Activated T-helper 2 cell treated with anti-CD3 and anti-CD28 coated beads, Interferon-gamma antibody, Interleukin-2, Interleukin-4, amounts not matched to agents 10 μg/mL and 5 μg/mL and 100 μg/mL, durations not matched to agents 14 hours and 24 hours and 36 hours (primary cell): ENCODE measurements around the gene GTF3C4. TPM values are rescaled to one million over a fixed set of nuclear protein-coding genes. Genes with fewer than 3 reads are reported as not detected.

Source experiments
- DNase-seq: peaks from one replicate; pipeline ENCODE4 v3.0.0; 2021; ENCODE audit warnings: low spot score
- H3K27ac Mint-ChIP-seq: one replicate; pipeline ENCODE4 v1.8.0; 2021; ENCODE audit warnings: mixed read lengths
- H3K27me3 Mint-ChIP-seq: one replicate; pipeline ENCODE4 v1.8.0; 2021; ENCODE audit warnings: low read depth, mixed read lengths
- H3K36me3 Mint-ChIP-seq: one replicate; pipeline ENCODE4 v1.8.0; 2021; ENCODE audit warnings: low read depth, mixed read lengths
- H3K4me1 Mint-ChIP-seq: one replicate; pipeline ENCODE4 v1.8.0; 2021; ENCODE audit warnings: low read depth, mixed read lengths
- H3K4me3 Mint-ChIP-seq: one replicate; pipeline ENCODE4 v1.8.0; 2021; ENCODE audit warnings: low read depth, mild to moderate bottlenecking, moderate library complexity, mixed read lengths
- H3K9me3 Mint-ChIP-seq: one replicate; pipeline ENCODE4 v1.8.0; 2021; ENCODE audit warnings: mixed read lengths
- intact Hi-C: fragments of 100-400 bp; cut with micrococcal nuclease; formaldehyde crosslinking; loops from one replicate; pipeline ENCODE4 v1.15.1; 2023
- total RNA-seq: library from RNA; stranded (reverse); gene quantifications from 2 replicates; pipeline ENCODE4 v1.2.3, GENCODE V29; 2022

The GTF3C4 gene
- total RNA-seq, 1 donor from 2014 or later: 17.7 TPM

DNA sequence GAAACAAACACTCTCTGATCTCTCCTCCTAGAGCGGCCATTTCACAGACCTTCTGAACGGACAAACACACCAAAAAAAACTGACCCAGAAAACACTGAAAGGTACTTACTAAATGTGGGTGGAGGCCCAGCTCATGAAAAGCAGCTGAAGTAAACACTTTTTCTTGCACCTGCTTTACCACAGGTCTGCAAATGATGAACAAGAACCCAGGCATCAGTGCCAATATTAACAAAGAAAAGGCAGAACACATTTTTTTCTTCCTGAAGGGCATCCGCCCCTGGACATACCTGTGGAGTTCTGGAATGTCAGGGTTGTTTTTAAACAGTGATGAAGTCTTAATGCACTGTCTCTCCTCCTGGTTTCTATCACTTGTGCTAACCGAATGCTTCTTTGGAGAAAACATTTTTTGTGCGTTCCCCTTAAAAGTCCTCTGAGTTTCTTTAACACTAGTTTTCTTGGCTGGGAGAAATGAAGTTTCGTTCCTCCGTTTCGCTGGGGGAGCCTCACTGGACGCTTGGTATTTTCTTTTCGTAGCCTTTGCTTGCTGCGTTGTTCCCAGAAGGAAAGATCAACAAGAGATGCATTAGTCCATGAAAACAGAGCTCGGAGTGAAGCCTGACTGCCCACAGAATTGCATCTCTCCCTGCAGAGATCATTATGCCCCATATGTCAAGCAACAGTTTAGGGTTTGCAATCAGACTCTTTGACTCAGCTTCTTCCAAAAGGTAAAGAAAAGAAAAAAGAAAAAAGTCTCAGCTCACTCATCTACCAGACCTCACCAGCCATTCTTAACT is 7.9 kb upstream of the GTF3C4 start:
- Mint-ChIP-seq H3K27me3 (no peaks in the 10 kb centered on the region), H3K36me3 (peaks cover 28% of the 10 kb centered on the region), H3K9me3 (no peaks in the 10 kb centered on the region), H3K27ac (no peak overlapping the region), H3K4me3 (no peak overlapping the region), H3K4me1 (no peaks in the 10 kb centered on the region)
- no peak for DNase-seq
- intact Hi-C loops: no loop called here

DNA sequence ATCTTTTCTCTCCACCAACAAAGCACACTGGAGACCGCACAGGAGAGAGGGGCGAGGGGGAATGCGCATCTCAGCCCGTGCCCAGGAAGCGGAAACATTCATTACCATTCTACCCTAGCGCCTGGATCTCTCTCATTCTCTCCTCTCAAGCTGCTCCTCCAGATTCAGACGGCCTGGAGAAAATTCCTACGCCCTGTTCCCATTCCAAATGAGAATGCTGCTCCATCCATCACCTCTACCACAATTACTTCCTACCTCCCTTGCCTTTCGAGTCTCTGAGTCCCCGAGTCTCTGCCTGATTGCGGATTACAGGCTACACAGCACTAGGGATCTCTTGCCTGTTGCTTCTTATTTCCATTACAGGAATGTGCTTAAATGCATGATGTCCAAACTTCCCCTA is 7.1 kb upstream of the GTF3C4 start:
- H3K27ac Mint-ChIP-seq: no peak overlapping the region
- DNase-seq: no peak
- intact Hi-C loops: no loop called here
- no peak overlapping the region for H3K4me3 Mint-ChIP-seq
- no peaks in the 10 kb centered on the region for H3K27me3 Mint-ChIP-seq
- H3K4me1 Mint-ChIP-seq: peaks cover 4% of the 10 kb centered on the region
- no peaks in the 10 kb centered on the region for H3K9me3 Mint-ChIP-seq
- H3K36me3 Mint-ChIP-seq: peaks cover 30% of the 10 kb centered on the region

GRCh38 chr9:132663851-132664250 is 6.4 kb upstream of the GTF3C4 start:
- no peaks in the 10 kb centered on the region for H3K27me3 Mint-ChIP-seq

GRCh38 chr9:132669319-132669697 is 956 bp upstream of the GTF3C4 start:
- Mint-ChIP-seq H3K27me3 (no peaks in the 10 kb centered on the region), H3K4me1 (peaks cover 30% of the 10 kb centered on the region), H3K9me3 (no peaks in the 10 kb centered on the region), H3K27ac (peak overlapping the region; percentile 83), H3K4me3 (peak overlapping the region; percentile 93), H3K36me3 (peaks cover 41% of the 10 kb centered on the region)
- DNase-seq: no peak
- intact Hi-C loops: no loop called here

More at GRCh38 chr9:132663851-132664250, 6.4 kb upstream of the GTF3C4 start:
- H3K4me1 Mint-ChIP-seq: peaks cover 7% of the 10 kb centered on the region
- no peak for DNase-seq
- no peak overlapping the region for H3K27ac Mint-ChIP-seq
- no peaks in the 10 kb centered on the region for H3K9me3 Mint-ChIP-seq
- intact Hi-C loops: no loop called here
- H3K36me3 Mint-ChIP-seq: peaks cover 28% of the 10 kb centered on the region
- H3K4me3 Mint-ChIP-seq: no peak overlapping the region

- Mint-ChIP-seq H3K9me3 (no peaks in the 10 kb centered on the region), H3K36me3 (peaks cover 45% of the 10 kb centered on the region), H3K4me1 (peaks cover 33% of the 10 kb centered on the region), H3K27me3 (no peaks in the 10 kb centered on the region), H3K27ac (peak within 1 kb of the TSS; percentile 83), H3K4me3 (peak within 1 kb of the TSS; percentile 93)
- peak; percentile 81 for DNase-seq
- intact Hi-C loops: loop anchor here (2.0 to 5.0 kb wide), 2 partner anchors 209 to 263 kb away; partner anchors contain the start of genes AK8, SPACA9 and TTF1
Observed at GRCh38 chr9:132669698-132670456, 387 bp upstream of the GTF3C4 start, which contains the start of gene DDX31. TSS of gene DDX31 (minus strand) at chr9:132669983. CDS start at chr9:132669934, 49 bp downstream.

DNA sequence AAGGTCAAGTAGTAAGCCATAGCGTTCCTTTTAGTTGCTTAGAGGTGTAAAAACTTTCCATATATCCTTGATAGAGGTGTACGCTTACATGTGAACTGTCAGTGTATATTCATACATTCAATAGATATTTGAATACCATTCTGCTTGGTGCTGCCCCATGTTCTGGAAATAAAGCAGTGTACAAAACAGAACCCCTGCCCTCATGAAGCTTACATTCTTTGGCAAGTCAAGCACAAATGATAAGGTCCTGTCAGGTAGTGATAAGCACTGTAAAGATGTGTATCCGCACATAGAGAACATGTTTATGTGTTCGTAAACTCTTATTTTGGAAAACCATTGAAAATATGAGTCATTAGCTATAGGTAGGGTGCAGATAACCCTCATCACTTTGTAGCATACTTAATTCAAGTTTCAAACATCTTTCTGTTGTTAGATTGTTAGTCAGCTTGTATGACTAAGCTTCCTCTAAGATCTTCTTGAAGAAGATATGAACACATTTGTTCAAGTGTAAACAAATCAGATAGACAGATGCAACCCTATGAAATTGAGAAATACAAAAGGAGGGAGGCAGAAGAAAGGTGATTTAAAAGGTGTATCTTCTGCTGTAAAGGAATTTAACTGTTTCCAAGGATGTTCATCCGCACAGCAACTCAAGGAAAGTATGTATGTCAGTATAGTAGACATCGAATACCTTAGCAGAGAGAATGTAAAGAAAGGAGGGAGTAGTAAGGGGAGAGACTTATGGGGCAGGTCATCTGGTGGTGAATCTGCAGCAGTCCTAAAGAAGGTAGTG is 1.6 kb downstream of the GTF3C4 start:
- intact Hi-C loops: loop anchor here (2.0 to 5.0 kb wide), 3 partner anchors 97 to 265 kb away; partner anchors contain the start of genes AK8, SPACA9 and TTF1
- Mint-ChIP-seq H3K36me3 (peaks cover 51% of the 10 kb centered on the region), H3K4me3 (peak overlapping the region; percentile 93), H3K4me1 (peaks cover 33% of the 10 kb centered on the region), H3K9me3 (no peaks in the 10 kb centered on the region), H3K27me3 (no peaks in the 10 kb centered on the region), H3K27ac (peak overlapping the region; percentile 78)
- DNase-seq: no peak

GRCh38 chr9:132672413-132672690 is 2.1 kb downstream of the GTF3C4 start:
- Mint-ChIP-seq H3K27ac (peak overlapping the region; percentile 78), H3K36me3 (peaks cover 53% of the 10 kb centered on the region), H3K9me3 (no peaks in the 10 kb centered on the region), H3K27me3 (no peaks in the 10 kb centered on the region), H3K4me1 (peaks cover 38% of the 10 kb centered on the region), H3K4me3 (peak overlapping the region; percentile 93)
- intact Hi-C loops: loop anchor here (2.0 to 5.0 kb wide), 2 partner anchors 96 to 265 kb away; partner anchors contain the start of gene TTF1
- DNase-seq: no peak

DNA sequence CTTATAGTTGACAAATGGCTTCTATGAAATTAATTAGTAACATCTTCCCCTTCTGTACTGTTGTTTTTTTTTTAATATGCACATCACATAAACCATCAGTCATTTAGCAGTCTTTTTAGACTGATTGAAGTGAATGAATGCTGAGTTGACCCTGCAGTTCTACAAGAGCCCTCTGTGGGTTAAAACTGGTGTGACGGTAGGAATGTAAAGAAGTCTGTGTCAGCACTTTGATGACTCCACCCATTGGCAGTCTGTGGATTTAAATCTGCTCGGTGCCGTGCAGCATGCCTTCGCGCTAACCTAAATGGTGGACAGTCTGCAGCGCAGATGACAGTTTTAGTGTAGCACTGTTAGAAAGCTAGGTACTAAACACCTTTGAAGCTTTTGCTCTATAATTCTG is 3.1 kb downstream of the GTF3C4 start:
- H3K27me3 Mint-ChIP-seq: no peaks in the 10 kb centered on the region
- peak overlapping the region; percentile 57 for H3K27ac Mint-ChIP-seq
- H3K4me1 Mint-ChIP-seq: peaks cover 36% of the 10 kb centered on the region
- no peaks in the 10 kb centered on the region for H3K9me3 Mint-ChIP-seq
- DNase-seq: no peak
- peak overlapping the region; percentile 63 for H3K4me3 Mint-ChIP-seq
- intact Hi-C loops: loop anchor here (2.0 to 5.0 kb wide), 2 partner anchors 95 to 266 kb away; partner anchors contain the start of gene TTF1
- peaks cover 53% of the 10 kb centered on the region for H3K36me3 Mint-ChIP-seq

- intact Hi-C loops: loop anchor here (5.0 kb wide), 1 partner anchor 267 kb away; the partner anchor contains the start of gene TTF1
- Mint-ChIP-seq H3K27ac (no peak overlapping the region), H3K27me3 (no peaks in the 10 kb centered on the region), H3K4me1 (peaks cover 44% of the 10 kb centered on the region), H3K36me3 (peaks cover 63% of the 10 kb centered on the region), H3K4me3 (no peak overlapping the region), H3K9me3 (no peaks in the 10 kb centered on the region)
- DNase-seq: no peak
Observed at GRCh38 chr9:132674485-132674884, 4.2 kb downstream of the GTF3C4 start.

DNA sequence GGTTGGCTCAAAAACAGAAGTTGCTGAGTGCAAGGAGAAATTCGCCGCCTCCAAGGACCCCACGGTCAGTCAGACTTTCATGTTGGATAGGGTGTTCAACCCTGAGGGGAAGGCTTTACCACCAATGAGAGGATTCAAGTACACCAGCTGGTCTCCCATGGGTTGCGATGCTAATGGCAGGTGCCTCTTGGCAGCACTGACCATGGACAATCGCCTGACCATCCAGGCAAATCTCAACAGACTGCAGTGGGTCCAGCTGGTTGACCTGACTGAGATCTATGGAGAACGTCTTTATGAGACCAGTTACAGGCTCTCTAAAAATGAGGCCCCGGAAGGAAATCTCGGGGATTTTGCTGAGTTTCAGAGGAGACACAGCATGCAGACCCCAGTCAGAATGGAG is 7.7 kb downstream of the GTF3C4 start:
- H3K4me1 Mint-ChIP-seq: peaks cover 41% of the 10 kb centered on the region
- peaks cover 70% of the 10 kb centered on the region for H3K36me3 Mint-ChIP-seq
- no peak overlapping the region for H3K27ac Mint-ChIP-seq
- no peak overlapping the region for H3K4me3 Mint-ChIP-seq
- H3K9me3 Mint-ChIP-seq: no peaks in the 10 kb centered on the region
- intact Hi-C loops: no loop called here
- H3K27me3 Mint-ChIP-seq: no peaks in the 10 kb centered on the region
- no peak for DNase-seq

DNA sequence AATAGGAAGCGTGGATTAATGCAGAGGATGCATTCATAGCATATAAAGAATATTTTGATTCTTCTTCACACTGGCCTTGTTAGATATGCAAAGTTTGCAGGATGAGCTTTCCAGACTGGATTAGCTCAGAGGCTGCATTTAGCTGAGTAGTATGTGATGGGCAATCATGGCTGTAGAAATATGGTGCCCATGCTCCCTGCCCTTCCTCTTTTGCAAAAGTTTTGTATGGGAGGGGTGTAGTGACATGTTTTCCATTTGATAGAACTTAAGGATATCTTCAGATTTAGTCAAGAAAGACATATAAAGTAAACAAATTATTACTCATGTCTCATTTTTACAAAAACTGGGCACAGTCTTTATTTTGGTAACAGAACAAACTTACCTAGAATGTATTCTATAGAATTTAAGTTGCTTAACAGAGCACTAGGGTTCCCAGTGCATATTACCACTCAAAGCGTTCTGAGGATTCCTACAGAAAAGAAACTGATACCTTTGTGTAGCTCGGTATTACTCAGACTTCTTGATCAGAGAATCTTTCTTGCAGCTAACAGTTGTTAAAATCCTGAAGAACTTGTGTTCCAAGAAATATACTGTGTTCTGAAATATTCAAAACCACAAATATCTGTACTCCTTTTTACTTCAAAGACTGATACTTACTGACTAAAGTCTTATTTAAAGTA is 9.8 kb downstream of the GTF3C4 start:
- H3K36me3 Mint-ChIP-seq: peaks cover 71% of the 10 kb centered on the region
- DNase-seq: no peak
- peak overlapping the region; percentile 87 for H3K27ac Mint-ChIP-seq
- peak overlapping the region; percentile 52 for H3K4me3 Mint-ChIP-seq
- H3K27me3 Mint-ChIP-seq: no peaks in the 10 kb centered on the region
- H3K4me1 Mint-ChIP-seq: peaks cover 42% of the 10 kb centered on the region
- no peaks in the 10 kb centered on the region for H3K9me3 Mint-ChIP-seq
- intact Hi-C loops: no loop called here

DNA sequence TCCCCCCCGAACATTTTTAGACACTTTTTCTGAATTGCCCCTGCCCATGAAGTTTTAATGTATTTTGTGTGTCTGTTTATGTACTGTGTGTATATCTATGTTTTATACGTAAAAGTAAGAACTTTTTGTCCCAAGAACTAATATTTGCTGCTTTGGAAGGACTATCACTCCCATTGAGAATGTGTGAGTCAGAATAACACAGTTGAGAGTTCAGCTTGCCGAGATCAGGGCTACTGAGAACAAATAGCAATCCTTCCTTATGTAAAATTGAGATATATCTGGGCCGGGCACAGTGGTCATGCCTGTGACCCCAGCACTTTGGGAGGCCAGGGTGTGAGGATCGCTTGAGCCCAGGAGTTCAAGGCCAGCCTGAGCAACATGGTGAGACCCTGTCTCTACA is 11.3 kb downstream of the GTF3C4 start:
- no peaks in the 10 kb centered on the region for H3K9me3 Mint-ChIP-seq
- no peak for DNase-seq
- no peak overlapping the region for H3K4me3 Mint-ChIP-seq
- peaks cover 80% of the 10 kb centered on the region for H3K36me3 Mint-ChIP-seq
- peak overlapping the region; percentile 25 for H3K27ac Mint-ChIP-seq
- intact Hi-C loops: no loop called here
- peaks cover 46% of the 10 kb centered on the region for H3K4me1 Mint-ChIP-seq
- H3K27me3 Mint-ChIP-seq: no peaks in the 10 kb centered on the region
